GM18867 (cell line): ENCODE data around the gene KDM6A.
"Not testable (repeated sequence)": the region's sequence is repeated elsewhere in the genome, so short reads cannot be mapped to it uniquely, and the experiment has no call there.

Source experiments
- ATAC-seq: cut with Tn5 transposase; IDR thresholded peaks from one replicate; pipeline ENCODE4 v1.9.1; 2021; ENCODE audit warnings: mild to moderate bottlenecking, moderate library complexity; ENCODE audit not compliant: unreplicated experiment

Gene KDM6A

GRCh38 chrX:44954562-44954961 is 81.6 kb downstream of the KDM6A start:
- ATAC-seq = no peak

- no peak for ATAC-seq
Measured at GRCh38 chrX:44957848-44958247, 84.9 kb downstream of the KDM6A start.

- no peak for ATAC-seq
Measured at GRCh38 chrX:44958480-44958879, 85.5 kb downstream of the KDM6A start.

GRCh38 chrX:44961817-44962607 is 89.0 kb downstream of the KDM6A start:
- no peak for ATAC-seq

- no peak for ATAC-seq
Measured at GRCh38 chrX:44962944-44963343, 90.0 kb downstream of the KDM6A start.

- ATAC-seq = no peak
Measured at GRCh38 chrX:44967221-44967620, 94.2 kb downstream of the KDM6A start.

GRCh38 chrX:44970709-44971108 is 97.7 kb downstream of the KDM6A start:
- no peak for ATAC-seq

GRCh38 chrX:44971674-44972073 is 98.7 kb downstream of the KDM6A start:
- no peak for ATAC-seq

- no peak for ATAC-seq
Measured at GRCh38 chrX:44972132-44972531, 99.1 kb downstream of the KDM6A start.

GRCh38 chrX:44973420-44973932 is 100.5 kb downstream of the KDM6A start:
- no peak for ATAC-seq

- no peak for ATAC-seq
Measured at GRCh38 chrX:44974451-44974850, 101.5 kb downstream of the KDM6A start.

- ATAC-seq = no peak
Measured at GRCh38 chrX:44975666-44976263, 102.8 kb downstream of the KDM6A start.

- no peak for ATAC-seq
Measured at GRCh38 chrX:44978976-44979375, 106.0 kb downstream of the KDM6A start.

- no peak for ATAC-seq
Measured at GRCh38 chrX:44980403-44980802, 107.4 kb downstream of the KDM6A start.

GRCh38 chrX:44980883-44981282 is 107.9 kb downstream of the KDM6A start:
- no peak for ATAC-seq

GRCh38 chrX:44989995-44990770 is 117.2 kb downstream of the KDM6A start:
- ATAC-seq = no peak

GRCh38 chrX:44992775-44993174 is 119.8 kb downstream of the KDM6A start:
- no peak for ATAC-seq

GRCh38 chrX:44996277-44996676 is 123.3 kb downstream of the KDM6A start:
- no peak for ATAC-seq

GRCh38 chrX:44997282-44997812 is 124.4 kb downstream of the KDM6A start:
- ATAC-seq = peak; percentile 18

GRCh38 chrX:44997888-44998287 is 124.9 kb downstream of the KDM6A start:
- peak; percentile 69 for ATAC-seq

- ATAC-seq = not testable (repeated sequence)
Measured at GRCh38 chrX:44999237-44999636, 126.2 kb downstream of the KDM6A start.
